H1 (cell line): ENCODE measurements around the gene RAG2. TPM values are rescaled to one million over a fixed set of nuclear protein-coding genes. Genes with fewer than 3 reads are reported as not detected.

Source experiments
- BCL11A ChIP-seq, 2 experiments: IDR thresholded peaks; one replicate each; pipeline ENCODE4 v1.6.1; 2011; ENCODE audit warnings: low read depth in 2 of 2, low read length in 2 of 2, mild to moderate bottlenecking in 2 of 2
- CHD1 ChIP-seq: IDR thresholded peaks from 2 replicates; pipeline ENCODE4 v1.6.1; 2012; ENCODE audit warnings: low read depth, low read length, improper control_type of control experiment
- CHD7 ChIP-seq: fragments of 300-600 bp; sonication (generic); IDR thresholded peaks from 2 replicates; pipeline ENCODE4 v1.7.1; 2012; ENCODE audit warnings: low read length, moderate library complexity, mild to moderate bottlenecking, inconsistent platforms; ENCODE audit not compliant: insufficient replicate concordance
- POLR2A ChIP-seq, 2 experiments: IDR thresholded peaks; 1 replicate in 1 of 2; 2 replicates in 1 of 2; pipeline ENCODE4 v1.6.1; 2011; ENCODE audit warnings: low read depth in 2 of 2, low read length in 2 of 2, mild to moderate bottlenecking in 2 of 2; ENCODE audit errors: control extremely low read depth in 1 of 2
- RAD21 ChIP-seq, 2 experiments: IDR thresholded peaks in 1 of 2; conservative IDR thresholded peaks in 1 of 2; 2 replicates each; pipeline ENCODE4 v1.6.1; 2011; ENCODE audit warnings: low read depth in 2 of 2, low read length in 2 of 2, improper control_type of control experiment in 1 of 2, inconsistent platforms in 1 of 2, mild to moderate bottlenecking in 1 of 2, moderate library complexity in 1 of 2
- SP2 ChIP-seq: IDR thresholded peaks from 2 replicates; pipeline ENCODE4 v1.6.1; 2012; ENCODE audit warnings: mild to moderate bottlenecking, low read length, inconsistent platforms
- SP4 ChIP-seq: IDR thresholded peaks from 2 replicates; pipeline ENCODE4 v1.6.1; 2012; ENCODE audit warnings: low read length, inconsistent platforms
- TEAD4 ChIP-seq: IDR thresholded peaks from 2 replicates; pipeline ENCODE4 v1.6.1; 2012; ENCODE audit warnings: low read depth, low read length, inconsistent platforms, mixed read lengths
- polyA plus RNA-seq, 7 experiments: library from polyadenylated mRNA; depleted of rRNA in 3 of 7; stranded (reverse) in 5 of 7; unstranded in 2 of 7; fragments of >200 nt in 5 of 7; fragments of 200-250 nt in 2 of 7; gene quantifications; 1 replicate in 5 of 7; 2 replicates in 1 of 7; 4 replicates in 1 of 7; pipeline versions ENCODE4 v1.2.1 to v1.2.3, GENCODE V29; 2011 to 2013; ENCODE audit warnings: missing spikeins in 2 of 7, mixed read lengths in 2 of 7
- total RNA-seq: library from RNA; stranded (reverse); fragmentation: NEBNext Ultra II Directional; extraction: Animal tissue kit (Norgen Biotek cat#: 25700); gene quantifications from 2 replicates; pipeline ENCODE4 v1.2.1, GENCODE V29; 2021

Gene RAG2
- total and polyA plus RNA-seq, 2 of the 8 experiments (the other 6 are each of a cell fraction or from before 2014, with no cell fraction given) = not detected

- no peak for TF ChIP-seq CHD7
- no peak for TF ChIP-seq CHD1
- TF ChIP-seq POLR2A (IDR thresholded peaks at IDR 0.05; ENCODE audit: control extremely low read depth in 1 of 2, low read depth in 2 of 2, low read length in 2 of 2) = no peak
- no peak for TF ChIP-seq TEAD4
- TF ChIP-seq SP2 = no peak
- TF ChIP-seq RAD21 (IDR thresholded peaks at IDR 0.05 in 1 of 2, conservative IDR thresholded peaks at IDR 0.05 in 1 of 2; ENCODE audit: low read depth in 2 of 2, low read length in 2 of 2) = no peak
- TF ChIP-seq BCL11A (IDR thresholded peaks at IDR 0.05; ENCODE audit: low read depth in 2 of 2, low read length in 2 of 2) = no peak
- TF ChIP-seq SP4 = no peak
Measured at GRCh38 chr11:36588099-36588498, 9.9 kb downstream of the RAG2 start (continued).
